ENCODE results near the gene EML6.
"Not testable (repeated sequence)": the region's sequence is repeated elsewhere in the genome, so short reads cannot be mapped to it uniquely, and the experiment has no call there.

The EML6 gene

GRCh38 chr2:54965425-54965824 lies 242.0 kb downstream of the EML6 start:
- DNase-seq (ENCODE audit: low spot score), result no peak

- DNase-seq (ENCODE audit: low spot score), result peak; percentile 42
Observed at GRCh38 chr2:54966165-54966832, 242.8 kb downstream of the EML6 start.

GRCh38 chr2:54966837-54967236 lies 243.4 kb downstream of the EML6 start:
- DNase-seq (ENCODE audit: low spot score), result no peak

- peak; percentile 48 for DNase-seq (ENCODE audit: low spot score)
Observed at GRCh38 chr2:54967269-54967668, 243.8 kb downstream of the EML6 start.

GRCh38 chr2:54967759-54968365 lies 244.4 kb downstream of the EML6 start:
- no peak for DNase-seq (ENCODE audit: low spot score)

- DNase-seq (ENCODE audit: low spot score), result no peak
Observed at GRCh38 chr2:54968561-54969218, 245.2 kb downstream of the EML6 start.

- no peak for DNase-seq (ENCODE audit: low spot score)
Observed at GRCh38 chr2:54969295-54969939, 246.0 kb downstream of the EML6 start.

GRCh38 chr2:54969940-54970338 lies 246.5 kb downstream of the EML6 start:
- DNase-seq (ENCODE audit: low spot score), result no peak

- no peak for DNase-seq (ENCODE audit: low spot score)
Observed at GRCh38 chr2:54975175-54975574, 251.7 kb downstream of the EML6 start.

GRCh38 chr2:54975598-54976492 lies 252.4 kb downstream of the EML6 start:
- no peak for DNase-seq (ENCODE audit: low spot score)

GRCh38 chr2:54977149-54977548 lies 253.7 kb downstream of the EML6 start:
- DNase-seq (ENCODE audit: low spot score), result no peak

GRCh38 chr2:54979321-54980044 lies 256.0 kb downstream of the EML6 start:
- DNase-seq (ENCODE audit: low spot score), result peak; percentile 47

GRCh38 chr2:54981385-54981784 lies 257.9 kb downstream of the EML6 start:
- no peak for DNase-seq (ENCODE audit: low spot score)

- DNase-seq (ENCODE audit: low spot score), result no peak
Observed at GRCh38 chr2:54983345-54984220, 260.1 kb downstream of the EML6 start.

- DNase-seq (ENCODE audit: low spot score), result no peak
Observed at GRCh38 chr2:54984476-54984875, 261.0 kb downstream of the EML6 start.

GRCh38 chr2:54986264-54986663 lies 262.8 kb downstream of the EML6 start:
- no peak for DNase-seq (ENCODE audit: low spot score)

GRCh38 chr2:54988612-54989011 lies 265.1 kb downstream of the EML6 start:
- no peak for DNase-seq (ENCODE audit: low spot score)

- DNase-seq (ENCODE audit: low spot score), result not testable (repeated sequence)
Observed at GRCh38 chr2:54990694-54991093, 267.2 kb downstream of the EML6 start.

- no peak for DNase-seq (ENCODE audit: low spot score)
Observed at GRCh38 chr2:54995553-54995952, 272.1 kb downstream of the EML6 start.

GRCh38 chr2:54997826-54998225 lies 274.4 kb downstream of the EML6 start:
- DNase-seq (ENCODE audit: low spot score), result no peak
